Tibial nerve (tissue), 4 donors: ENCODE measurements around the gene PPARGC1A.

Experiments
- CTCF ChIP-seq, 5 experiments: fragments of 200-600 bp in 3 of 5; fragments of 450-650 bp in 2 of 5; sonication (generic) in 3 of 5; IDR thresholded peaks; one replicate each; pipeline ENCODE4 v1.5.1; 2016 to 2019; ENCODE audit warnings: antibody characterized with exemption in 5 of 5, mild to moderate bottlenecking in 3 of 5, moderate library complexity in 2 of 5
- EP300 ChIP-seq, 2 donors: sonication (generic); formaldehyde crosslinking; IDR thresholded peaks; one replicate each; pipeline ENCODE4 v1.6.1; 2017; ENCODE audit warnings: antibody characterized with exemption in 2 of 2, mild to moderate bottlenecking in 1 of 2

GRCh38 chr4:23866450-23867075 lies 23.3 kb downstream of the PPARGC1A start:
- TF ChIP-seq CTCF (IDR thresholded peaks at IDR 0.05) (no peak), EP300 (IDR thresholded peaks at IDR 0.05) (no peak)
